Upper lobe of left lung (tissue), 6 donors: ENCODE measurements around the gene PLEKHG4B. TPM values are rescaled to one million over a fixed set of nuclear protein-coding genes. Genes with fewer than 3 reads are reported as not detected.

Source experiments
- ATAC-seq, 2 donors: fragments of 200-7000 bp; cut with Tn5 transposase; one replicate each; pipeline ENCODE4 v1.9.1; 2022; ENCODE audit warnings: mild to moderate bottlenecking in 2 of 2, moderate library complexity in 2 of 2; ENCODE audit not compliant: low FRiP score in 2 of 2
- DNase-seq, 2 donors: peaks; one replicate each; pipeline ENCODE4 v3.0.0-alpha.2; 2019 to 2020
- H3K27ac ChIP-seq, 4 donors: fragments of 200-600 bp; sonication (generic); one replicate each; pipeline ENCODE4 v1.5.1; 2016 to 2019
- H3K27me3 ChIP-seq, 4 donors: fragments of 200-600 bp; sonication (generic); one replicate each; pipeline ENCODE4 v1.5.1; 2017 to 2019
- H3K36me3 ChIP-seq, 4 donors: fragments of 200-600 bp; sonication (generic); one replicate each; pipeline ENCODE4 v1.5.1; 2016 to 2019
- H3K4me1 ChIP-seq, 4 donors: fragments of 200-600 bp; sonication (generic); one replicate each; pipeline ENCODE4 v1.5.1; 2018 to 2019
- H3K4me3 ChIP-seq, 4 donors: fragments of 200-600 bp; sonication (generic); one replicate each; pipeline ENCODE4 v1.5.1; 2017 to 2019; ENCODE audit warnings: mild to moderate bottlenecking in 2 of 4, moderate library complexity in 1 of 4
- H3K9me3 ChIP-seq, 4 donors: fragments of 200-600 bp; sonication (generic); one replicate each; pipeline ENCODE4 v1.5.1; 2018 to 2019
- EP300 ChIP-seq, 4 donors: sonication (generic); formaldehyde crosslinking; IDR thresholded peaks; one replicate each; pipeline ENCODE4 v1.5.1; 2017; ENCODE audit warnings: antibody characterized with exemption in 4 of 4, control low read depth in 2 of 4
- POLR2A ChIP-seq, 4 donors: fragments of 450-650 bp; IDR thresholded peaks; one replicate each; pipeline ENCODE4 v1.5.1; 2016 to 2017; ENCODE audit warnings: antibody characterized with exemption in 4 of 4, mild to moderate bottlenecking in 2 of 4
- POLR2AphosphoS5 ChIP-seq, 2 donors: sonication (generic); formaldehyde crosslinking; IDR thresholded peaks; one replicate each; pipeline ENCODE4 v1.5.1; 2017; ENCODE audit warnings: antibody characterized with exemption in 2 of 2
- WGBS, 2 donors: methylation state at CpG; one replicate each; pipeline ENCODE4 v1.1.5; 2017 to 2018; 5-methylcytosine and 5-hydroxymethylcytosine counted together
- total RNA-seq, 6 donors: library from RNA; depleted of rRNA in 4 of 6; stranded (reverse); fragments of >200 nt in 4 of 6; gene quantifications; one replicate each; pipeline versions ENCODE4 v1.1.0 to v1.2.1, GENCODE V29; 2016 to 2021
- TF ChIP-seq, protein P1 (sequence below), 6 experiments: fragments of 450-650 bp in 4 of 6; fragments of 200-600 bp in 2 of 6; sonication (generic) in 2 of 6; IDR thresholded peaks; one replicate each; pipeline ENCODE4 v1.5.1; 2016 to 2019; ENCODE audit warnings: antibody characterized with exemption in 6 of 6
- donor health status: DM: no; HTN: no; CAD: no; lungs with moderate emphysema.
- donor health status: DM: no; HTN: yes; CAD: no; lungs with severe emphysema.

PLEKHG4B gene
- total RNA-seq, 6 donors from 2014 or later, result 0.40 to 5.9 (median 2.9) TPM

DNA sequence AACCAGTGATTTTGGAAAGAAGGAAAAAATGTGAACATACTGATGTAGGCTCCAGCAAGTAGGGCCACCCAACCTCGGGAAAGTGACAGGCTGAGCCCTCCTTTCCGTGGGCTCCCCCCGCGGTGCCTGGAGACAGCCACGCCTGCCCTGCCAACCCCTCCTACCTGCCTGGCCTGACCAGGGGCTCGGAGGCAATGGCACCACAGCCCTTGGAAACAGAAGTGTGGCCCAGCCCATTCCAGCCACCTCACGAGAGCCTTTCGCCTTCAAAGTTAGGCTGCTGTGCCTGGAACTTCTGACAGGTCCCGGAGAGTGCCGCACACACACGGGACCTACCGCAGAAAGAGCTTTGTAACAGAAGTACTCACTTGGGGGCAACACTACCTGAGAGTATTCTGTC is 49.8 kb downstream of the PLEKHG4B start:
- Histone ChIP-seq H3K4me3 (no peak overlapping the region), H3K27ac (no peak overlapping the region), H3K9me3 (peaks cover 0 to 3% (median under 1%) of the 10 kb centered on the region in 4 donors), H3K4me1 (no peaks in the 10 kb centered on the region), H3K27me3 (no peaks in the 10 kb centered on the region), H3K36me3 (no peaks in the 10 kb centered on the region)
- DNase-seq (no peak), ATAC-seq (no peak)
- WGBS, 2 donors, result 90 to 91% methylated on average over 12 of the region's 12 CpGs
- TF ChIP-seq POLR2A (IDR thresholded peaks at IDR 0.05) (no peak), POLR2AphosphoS5 (IDR thresholded peaks at IDR 0.05) (no peak), EP300 (IDR thresholded peaks at IDR 0.05) (no peak)
- TF ChIP-seq, protein P1, sequence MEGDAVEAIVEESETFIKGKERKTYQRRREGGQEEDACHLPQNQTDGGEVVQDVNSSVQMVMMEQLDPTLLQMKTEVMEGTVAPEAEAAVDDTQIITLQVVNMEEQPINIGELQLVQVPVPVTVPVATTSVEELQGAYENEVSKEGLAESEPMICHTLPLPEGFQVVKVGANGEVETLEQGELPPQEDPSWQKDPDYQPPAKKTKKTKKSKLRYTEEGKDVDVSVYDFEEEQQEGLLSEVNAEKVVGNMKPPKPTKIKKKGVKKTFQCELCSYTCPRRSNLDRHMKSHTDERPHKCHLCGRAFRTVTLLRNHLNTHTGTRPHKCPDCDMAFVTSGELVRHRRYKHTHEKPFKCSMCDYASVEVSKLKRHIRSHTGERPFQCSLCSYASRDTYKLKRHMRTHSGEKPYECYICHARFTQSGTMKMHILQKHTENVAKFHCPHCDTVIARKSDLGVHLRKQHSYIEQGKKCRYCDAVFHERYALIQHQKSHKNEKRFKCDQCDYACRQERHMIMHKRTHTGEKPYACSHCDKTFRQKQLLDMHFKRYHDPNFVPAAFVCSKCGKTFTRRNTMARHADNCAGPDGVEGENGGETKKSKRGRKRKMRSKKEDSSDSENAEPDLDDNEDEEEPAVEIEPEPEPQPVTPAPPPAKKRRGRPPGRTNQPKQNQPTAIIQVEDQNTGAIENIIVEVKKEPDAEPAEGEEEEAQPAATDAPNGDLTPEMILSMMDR (IDR thresholded peaks at IDR 0.05), result no peak

DNA sequence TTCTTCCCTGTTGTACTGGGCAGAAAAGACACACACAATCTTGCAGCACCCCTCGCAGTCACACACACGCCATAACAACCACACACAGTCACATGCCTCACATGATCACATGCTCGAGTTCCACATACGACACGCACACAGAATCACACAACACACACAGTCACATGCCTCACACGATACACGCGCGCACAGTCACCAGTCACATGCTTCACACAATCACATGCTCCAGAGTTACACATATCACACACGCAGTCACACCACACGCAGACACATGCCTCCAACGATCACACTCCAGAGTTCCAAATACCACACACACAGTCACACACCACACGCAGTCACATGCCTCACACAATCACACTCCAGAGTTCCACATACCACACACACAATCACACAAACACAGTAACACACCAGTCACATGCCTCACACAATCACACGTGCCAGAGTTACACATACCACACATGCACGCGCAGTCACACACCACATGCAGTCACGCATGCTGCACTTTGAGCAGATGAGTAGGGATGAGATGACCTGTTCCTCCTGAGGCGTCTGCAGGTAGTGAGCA is 50.4 kb downstream of the PLEKHG4B start:
- no peaks in the 10 kb centered on the region for H3K27me3 ChIP-seq
- DNase-seq (no peak), ATAC-seq (no peak)
- no peak overlapping the region for H3K27ac ChIP-seq
- 91 to 93% methylated on average over 18 of the region's 18 CpGs for WGBS, 2 donors
- TF ChIP-seq POLR2A (IDR thresholded peaks at IDR 0.05) (no peak), EP300 (IDR thresholded peaks at IDR 0.05) (no peak), POLR2AphosphoS5 (IDR thresholded peaks at IDR 0.05) (no peak)
- TF ChIP-seq, protein P1 (IDR thresholded peaks at IDR 0.05), result no peak
- no peak overlapping the region for H3K4me3 ChIP-seq
- no peaks in the 10 kb centered on the region for H3K4me1 ChIP-seq
- no peaks in the 10 kb centered on the region for H3K36me3 ChIP-seq
- H3K9me3 ChIP-seq, result peaks cover 5 to 8% (median 6%) of the 10 kb centered on the region in 4 donors

DNA sequence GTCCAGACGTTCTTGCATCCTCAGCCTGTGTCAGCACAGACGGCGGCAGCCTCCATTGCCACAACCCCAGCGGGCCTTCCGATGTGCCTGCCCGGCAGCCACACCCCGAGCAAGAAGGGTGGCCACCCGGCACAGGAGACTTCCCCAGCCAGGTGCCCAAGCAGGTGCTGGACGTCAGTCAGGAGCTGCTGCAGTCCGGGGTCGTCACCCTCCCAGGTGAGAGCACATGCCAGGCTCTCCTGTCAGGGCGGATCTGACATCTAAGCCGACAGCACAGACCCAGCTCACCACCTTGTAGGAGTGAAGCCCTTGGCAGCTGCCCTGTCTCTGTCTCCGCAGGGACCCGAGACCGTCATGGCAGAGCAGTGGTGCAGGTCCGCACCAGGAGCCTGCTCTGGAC is 51.1 kb downstream of the PLEKHG4B start:
- Histone ChIP-seq H3K4me3 (no peak overlapping the region), H3K27me3 (no peaks in the 10 kb centered on the region), H3K27ac (no peak overlapping the region), H3K36me3 (no peaks in the 10 kb centered on the region), H3K4me1 (no peaks in the 10 kb centered on the region), H3K9me3 (peaks cover 12 to 16% (median 13%) of the 10 kb centered on the region in 4 donors)
- ATAC-seq (no peak), DNase-seq (peak in 1 of 2 donors; percentile 69)
- TF ChIP-seq, protein P1 (IDR thresholded peaks at IDR 0.05), result no peak
- TF ChIP-seq POLR2AphosphoS5 (IDR thresholded peaks at IDR 0.05) (no peak), POLR2A (IDR thresholded peaks at IDR 0.05) (no peak), EP300 (IDR thresholded peaks at IDR 0.05) (no peak)
- 91 to 93% methylated on average over 8 to 12 of the region's 17 CpGs for WGBS, 2 donors

DNA sequence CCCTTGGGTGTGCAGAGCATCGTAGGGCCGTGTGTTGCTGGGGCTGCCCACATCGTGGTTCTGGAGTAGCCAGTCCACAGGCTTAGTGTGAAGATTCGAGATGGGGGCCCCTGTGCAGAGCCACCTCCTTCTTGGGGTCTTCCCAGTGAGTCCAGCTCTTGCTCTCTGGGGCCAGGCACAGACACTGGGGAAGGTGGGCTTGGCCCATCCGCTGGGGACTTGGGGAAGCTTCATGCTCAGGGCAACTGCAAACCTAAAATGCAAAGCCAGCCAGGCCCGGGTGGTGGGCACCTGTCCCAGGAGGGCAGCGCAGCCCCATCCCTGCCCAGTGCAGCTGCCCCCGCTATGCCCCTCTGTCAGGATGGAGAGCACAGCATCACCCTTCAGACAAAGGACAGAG is 53.0 kb downstream of the PLEKHG4B start:
- no peak for TF ChIP-seq POLR2A (IDR thresholded peaks at IDR 0.05)
- TF ChIP-seq EP300 (IDR thresholded peaks at IDR 0.05), result no peak
- TF ChIP-seq, protein P1 (IDR thresholded peaks at IDR 0.05), result no peak
- no peak for TF ChIP-seq POLR2AphosphoS5 (IDR thresholded peaks at IDR 0.05)
- no peaks in the 10 kb centered on the region for H3K36me3 ChIP-seq
- peaks cover 14 to 18% (median 16%) of the 10 kb centered on the region in 4 donors for H3K9me3 ChIP-seq
- no peak overlapping the region for H3K4me3 ChIP-seq
- no peaks in the 10 kb centered on the region for H3K4me1 ChIP-seq
- peak in 1 of 2 donors; percentile 48 for DNase-seq
- 92% methylated on average over 7 to 8 of the region's 8 CpGs for WGBS, 2 donors
- ATAC-seq, result no peak
- no peak overlapping the region for H3K27ac ChIP-seq
- no peaks in the 10 kb centered on the region for H3K27me3 ChIP-seq
